Smooth muscle cell of trachea (primary cell): Measurements from ENCODE around the gene FBXO9. TPM values are rescaled to one million over a fixed set of nuclear protein-coding genes. Genes with fewer than 3 reads are reported as not detected.

Experiments
- total RNA-seq: library from RNA; depleted of rRNA; stranded (reverse); fragments of >200 nt; gene quantifications from 2 replicates; pipeline ENCODE4 v1.2.1, GENCODE V29; 2014

Gene FBXO9
- total RNA-seq = 36.4 and 56.1 TPM in 2 replicates

DNA sequence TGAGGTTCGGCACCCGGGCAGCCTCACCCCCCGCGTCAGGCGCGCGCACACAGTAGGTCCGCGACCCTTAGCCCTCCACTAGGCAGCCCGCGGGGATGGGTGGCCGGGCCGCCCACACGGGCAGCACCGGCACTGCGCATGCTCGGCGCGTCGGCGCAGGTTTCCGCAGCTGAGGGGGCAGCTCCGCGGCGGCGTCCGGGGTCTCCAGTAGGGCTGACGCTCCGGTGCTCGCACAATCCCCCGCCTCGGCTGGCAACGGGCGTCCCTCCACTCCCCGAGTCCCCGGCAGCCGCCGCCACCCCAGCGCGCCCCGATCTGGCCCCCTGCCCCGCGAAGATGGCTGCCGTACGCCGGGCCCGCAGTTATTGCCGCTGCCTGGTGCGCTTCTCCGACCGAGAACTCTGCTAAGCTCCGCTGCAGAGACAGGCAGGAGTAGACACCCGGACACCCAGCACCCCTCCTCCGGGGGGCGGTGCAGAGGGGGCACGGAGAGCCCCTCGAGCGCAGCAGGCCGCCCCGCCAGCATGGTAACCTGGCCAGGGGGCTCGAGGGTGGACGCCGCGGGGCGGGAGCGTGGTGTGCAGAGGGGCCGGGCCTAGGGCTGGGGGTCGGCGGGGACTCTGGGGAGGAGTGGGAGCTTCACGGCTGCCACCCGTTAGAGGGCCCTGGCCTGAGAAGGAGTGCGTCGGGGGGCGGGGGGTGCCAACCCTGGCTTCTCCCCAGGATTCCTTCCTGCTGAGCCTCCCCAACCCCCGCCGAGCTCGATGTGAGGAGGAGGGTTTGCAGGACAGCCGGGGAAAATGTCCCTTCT, at the start of gene FBXO9:
FBXO9 (plus strand) TSS at position 139 of the 811 bp plus-strand sequence; CDS start at position 525, 386 bp downstream.

DNA sequence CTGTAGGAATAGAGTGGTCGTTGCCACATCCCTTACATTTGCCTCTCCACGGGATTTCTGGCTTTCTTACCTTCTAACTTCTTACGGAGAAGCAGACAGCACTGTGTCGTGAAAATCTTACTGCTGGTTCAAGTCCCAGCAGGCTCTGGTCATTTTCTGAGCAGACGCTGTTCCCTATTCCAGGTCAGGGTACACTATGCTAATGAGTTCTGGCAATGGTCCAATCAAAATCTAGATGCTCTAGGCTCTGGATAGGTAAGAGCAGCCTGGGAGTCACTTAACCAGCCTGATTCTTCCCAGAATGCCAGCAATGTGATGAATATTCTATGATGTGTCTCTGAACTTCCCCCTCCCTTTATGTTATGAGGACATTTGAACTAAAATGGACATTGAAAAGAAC, 83.5 kb downstream of the FBXO9 start, which contains the start of gene GCM1:
GCM1 (minus strand) TSS at position 158 of the 400 bp plus-strand sequence. CDS start 3,209 bp downstream, outside the sequence.

Other genes starting within 250 kb of the FBXO9 start
- not detected in 2 replicates for gene GSTA5, start 224.6 kb upstream of the FBXO9 start, total RNA-seq
- not detected in 2 replicates for gene GSTA3, start 155.7 kb upstream of the FBXO9 start, total RNA-seq
- 68.5 and 78.2 TPM in 2 replicates for gene GSTA4, start 70.1 kb upstream of the FBXO9 start, total RNA-seq
- 7.4 and 11.8 TPM in 2 replicates for gene CILK1, start 3.6 kb upstream of the FBXO9 start, total RNA-seq
- not detected in 2 replicates for gene GCM1, start 83.4 kb downstream of the FBXO9 start, total RNA-seq